Mesodermal cell (in vitro differentiated cells): Measurements from ENCODE around the gene FAM193B.

Experiments
- H3K27ac ChIP-seq: 2 replicates; pipeline ENCODE4 v1.7.0; 2013; ENCODE audit warnings: mild to moderate bottlenecking, low read depth, low read length, moderate library complexity; ENCODE audit not compliant: severe bottlenecking
- H3K36me3 ChIP-seq: 2 replicates; pipeline ENCODE4 v1.7.1; 2013; ENCODE audit warnings: mild to moderate bottlenecking, low read length, moderate library complexity; ENCODE audit not compliant: control insufficient read depth, insufficient read depth
- H3K4me1 ChIP-seq: one replicate; pipeline ENCODE4 v1.7.1; 2013; ENCODE audit warnings: mild to moderate bottlenecking, low read length; ENCODE audit not compliant: insufficient read depth, control insufficient read depth, poor library complexity, severe bottlenecking
- H3K4me3 ChIP-seq: 2 replicates; pipeline ENCODE4 v1.7.0; 2013; ENCODE audit warnings: low read length, control low read depth, mild to moderate bottlenecking; ENCODE audit not compliant: insufficient read depth, poor library complexity, severe bottlenecking; ENCODE audit errors: extremely low read depth
- H3K9me3 ChIP-seq: 2 replicates; pipeline ENCODE4 v1.7.1; 2013; ENCODE audit warnings: mild to moderate bottlenecking, low read length, moderate library complexity; ENCODE audit not compliant: control insufficient read depth
- WGBS, 2 experiments: methylation state at CpG; one replicate each; pipeline ENCODE4 v1.1.5; 2013; ENCODE audit warnings: missing lambda C conversion rate in 2 of 2; ENCODE audit not compliant: insufficient coverage in 2 of 2; 5-methylcytosine and 5-hydroxymethylcytosine counted together

FAM193B gene

DNA sequence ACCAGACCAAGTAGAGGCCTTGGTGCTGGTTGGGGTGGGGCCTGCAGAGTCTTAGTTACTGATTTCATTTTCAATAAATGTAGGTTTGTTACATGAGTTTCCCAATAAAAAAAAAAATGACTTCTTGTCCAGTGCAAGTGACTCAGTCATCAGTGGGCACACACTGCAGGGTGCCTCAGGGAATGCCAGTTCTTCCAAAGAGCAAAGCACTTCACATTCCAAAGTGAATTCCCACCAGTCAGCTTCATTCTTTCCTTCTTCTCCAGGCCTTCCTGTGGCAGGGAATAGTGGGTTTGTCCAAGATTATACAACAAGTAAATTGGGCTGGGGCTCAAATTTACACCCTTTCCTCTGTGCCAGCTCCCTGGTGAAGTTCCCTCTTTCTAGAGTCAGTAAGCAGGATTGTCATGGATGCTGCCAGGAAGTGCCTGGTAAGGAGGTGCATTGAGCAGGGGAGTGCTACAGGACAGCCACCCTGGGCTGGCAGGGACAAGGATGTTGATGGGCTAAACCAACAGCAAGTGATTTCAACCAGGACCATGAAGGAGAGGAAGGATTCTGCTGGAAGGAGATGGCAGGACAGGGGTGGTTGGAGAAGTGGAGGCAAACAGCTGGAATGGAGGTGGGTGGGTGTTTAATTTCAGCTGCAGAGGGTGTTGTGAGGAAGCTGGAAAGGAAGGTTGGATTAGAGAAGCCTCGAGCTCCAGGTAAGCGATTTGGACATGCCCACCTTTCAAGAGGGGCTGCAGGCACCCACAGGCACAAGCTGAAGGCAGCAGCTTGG is 41.8 kb upstream of the FAM193B start:
- Histone ChIP-seq H3K4me1 (peaks cover 3% of the 10 kb centered on the region), H3K27ac (no peak overlapping the region), H3K4me3 (no peak overlapping the region), H3K9me3 (no peaks in the 10 kb centered on the region), H3K36me3 (peaks cover 44% of the 10 kb centered on the region)
- 94 to 100% methylated on average over 2 of the region's 2 CpGs for WGBS, 2 experiments

DNA sequence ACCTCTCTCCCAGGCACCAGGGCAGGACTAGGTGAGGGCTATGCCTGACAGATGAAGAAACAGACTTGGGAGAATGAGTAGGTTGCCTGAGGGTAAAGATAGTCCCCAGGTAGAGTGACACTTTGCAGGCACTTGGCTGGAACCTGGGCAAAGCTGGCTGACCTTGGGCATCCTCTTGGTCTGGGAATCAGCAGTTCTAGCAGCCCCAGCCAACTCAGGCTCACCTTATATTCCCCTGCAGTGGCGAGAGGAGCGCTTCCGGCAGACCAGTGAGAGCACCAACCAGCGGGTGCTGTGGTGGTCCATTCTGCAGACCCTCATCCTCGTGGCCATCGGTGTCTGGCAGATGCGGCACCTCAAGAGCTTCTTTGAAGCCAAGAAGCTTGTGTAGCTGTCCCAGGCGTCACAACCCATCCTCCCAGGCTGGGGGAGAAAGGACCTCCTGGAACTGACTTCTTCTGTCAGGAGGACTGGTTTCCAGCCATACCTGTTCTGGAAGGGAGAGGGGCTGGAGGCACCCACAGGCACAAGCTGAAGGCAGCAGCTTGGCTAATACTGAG is 40.7 kb upstream of the FAM193B start:
- H3K36me3 ChIP-seq: peaks cover 44% of the 10 kb centered on the region
- WGBS, 2 experiments: 96 to 97% methylated on average over 8 of the region's 8 CpGs
- H3K27ac ChIP-seq: no peak overlapping the region
- peaks cover 3% of the 10 kb centered on the region for H3K4me1 ChIP-seq
- no peak overlapping the region for H3K4me3 ChIP-seq
- H3K9me3 ChIP-seq: no peaks in the 10 kb centered on the region

DNA sequence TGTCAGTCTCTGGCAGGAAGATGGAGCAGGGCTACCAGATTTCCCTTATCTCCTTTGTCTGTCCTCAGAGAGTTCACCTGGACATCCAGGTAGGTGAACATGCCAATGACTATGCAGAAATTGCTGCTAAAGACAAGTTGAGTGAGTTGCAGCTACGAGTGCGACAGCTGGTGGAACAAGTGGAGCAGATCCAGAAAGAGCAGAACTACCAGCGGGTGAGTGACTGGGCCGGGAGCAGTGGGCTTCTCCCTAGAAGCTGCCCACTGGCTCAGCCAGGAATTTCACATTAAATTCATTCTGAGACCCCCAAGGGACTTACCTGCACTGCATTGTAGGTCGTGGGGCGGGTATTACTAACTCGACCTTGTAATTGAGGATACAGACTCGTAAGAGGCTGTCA is 39.7 kb upstream of the FAM193B start:
- Histone ChIP-seq H3K27ac (no peak overlapping the region), H3K9me3 (no peaks in the 10 kb centered on the region), H3K4me3 (no peak overlapping the region), H3K36me3 (peaks cover 44% of the 10 kb centered on the region), H3K4me1 (peaks cover 3% of the 10 kb centered on the region)
- 93 to 94% methylated on average over 5 to 8 of the region's 8 CpGs for WGBS, 2 experiments

DNA sequence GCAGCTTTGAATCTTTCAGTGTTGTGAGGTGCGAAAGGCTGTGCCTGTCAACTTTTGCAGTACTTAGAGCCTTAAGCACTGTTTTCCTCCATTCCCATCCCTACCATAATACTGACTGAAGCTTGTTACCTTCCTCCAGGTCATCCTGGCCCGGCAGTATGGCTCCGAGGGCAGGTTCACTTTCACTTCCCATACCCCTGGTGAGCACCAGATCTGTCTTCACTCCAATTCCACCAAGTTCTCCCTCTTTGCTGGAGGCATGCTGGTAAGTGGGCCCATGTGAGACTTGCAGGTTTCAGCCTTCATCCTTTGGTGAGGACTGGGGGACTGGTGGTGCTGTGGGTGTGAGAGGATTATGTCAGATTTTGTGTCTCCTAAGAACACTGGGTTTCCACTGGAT is 39.1 kb upstream of the FAM193B start:
- WGBS, 2 experiments: 88 to 100% methylated on average over 1 to 3 of the region's 3 CpGs
- H3K4me1 ChIP-seq: peaks cover 2% of the 10 kb centered on the region
- no peaks in the 10 kb centered on the region for H3K9me3 ChIP-seq
- no peak overlapping the region for H3K4me3 ChIP-seq
- no peak overlapping the region for H3K27ac ChIP-seq
- peaks cover 44% of the 10 kb centered on the region for H3K36me3 ChIP-seq

DNA sequence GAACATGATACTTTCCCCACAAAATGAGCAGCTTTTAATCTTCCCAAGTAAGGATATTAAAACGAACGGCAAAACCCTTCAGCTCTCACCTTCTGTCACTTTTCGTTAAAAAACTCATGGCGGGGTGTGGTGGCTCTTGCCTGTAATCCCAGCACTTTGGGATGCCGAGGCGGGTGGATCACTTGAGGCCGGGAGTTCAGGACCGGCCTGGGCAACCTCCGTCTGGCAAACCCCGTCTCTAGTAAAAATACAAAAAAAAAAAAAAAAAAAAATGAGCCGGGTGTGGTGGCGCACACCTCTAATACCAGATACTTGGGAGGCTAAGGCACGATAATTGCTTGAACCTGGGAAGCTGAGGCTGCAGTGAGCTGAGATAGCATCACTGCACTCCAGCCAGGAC is 38.5 kb upstream of the FAM193B start:
- peak overlapping the region; percentile 96 for H3K4me3 ChIP-seq
- 73 to 77% methylated on average over 5 to 6 of the region's 13 CpGs for WGBS, 2 experiments
- no peak overlapping the region for H3K27ac ChIP-seq
- no peaks in the 10 kb centered on the region for H3K9me3 ChIP-seq
- H3K4me1 ChIP-seq: no peaks in the 10 kb centered on the region
- H3K36me3 ChIP-seq: peaks cover 44% of the 10 kb centered on the region

DNA sequence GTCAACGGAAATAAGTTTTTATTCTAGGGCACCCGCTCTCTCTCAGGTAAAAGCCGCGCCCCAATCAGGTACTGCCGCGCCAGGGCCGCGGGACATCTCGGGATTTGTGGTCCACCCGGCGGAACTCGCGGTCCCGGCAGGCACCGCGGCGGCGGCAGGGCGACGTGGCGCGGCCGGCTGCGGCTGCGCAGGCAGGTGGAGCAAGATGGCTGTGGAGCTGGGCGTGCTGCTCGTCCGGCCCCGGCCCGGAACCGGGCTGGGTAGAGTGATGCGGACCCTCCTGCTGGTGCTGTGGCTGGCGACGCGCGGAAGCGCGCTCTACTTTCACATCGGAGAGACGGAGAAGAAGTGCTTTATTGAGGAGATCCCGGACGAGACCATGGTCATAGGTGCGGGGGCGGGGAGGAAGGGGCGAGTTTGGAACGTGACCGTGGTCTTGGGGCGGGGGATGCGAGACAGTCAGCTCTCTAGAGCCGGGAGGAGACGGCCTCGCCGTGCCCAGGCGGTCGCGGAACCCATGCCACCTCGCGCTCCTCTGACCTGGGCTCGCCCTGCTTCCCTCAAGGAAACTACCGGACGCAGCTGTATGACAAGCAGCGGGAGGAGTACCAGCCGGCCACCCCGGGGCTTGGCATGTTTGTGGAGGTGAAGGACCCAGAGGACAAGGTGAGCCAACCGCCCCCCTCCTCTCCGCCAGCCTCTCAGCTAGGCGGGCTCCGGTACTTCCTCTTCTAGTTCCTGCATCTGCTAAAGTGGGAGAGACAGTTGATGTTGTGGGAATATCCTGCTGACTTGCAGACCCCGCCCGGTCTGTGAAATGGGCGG is 37.9 kb upstream of the FAM193B start, which contains the start of gene TMED9:
Gene TMED9 (plus strand): TSS at position 194 of the 825 bp plus-strand sequence. CDS start 12 bp downstream, at position 206.
- H3K4me3 ChIP-seq: peak within 1 kb of the TSS; percentile 96
- 1% methylated on average over 54 to 58 of the region's 71 CpGs for WGBS, 2 experiments
- peak within 1 kb of the TSS; percentile 84 for H3K27ac ChIP-seq
- H3K9me3 ChIP-seq: no peaks in the 10 kb centered on the region
- peaks cover 44% of the 10 kb centered on the region for H3K36me3 ChIP-seq
- H3K4me1 ChIP-seq: no peaks in the 10 kb centered on the region

DNA sequence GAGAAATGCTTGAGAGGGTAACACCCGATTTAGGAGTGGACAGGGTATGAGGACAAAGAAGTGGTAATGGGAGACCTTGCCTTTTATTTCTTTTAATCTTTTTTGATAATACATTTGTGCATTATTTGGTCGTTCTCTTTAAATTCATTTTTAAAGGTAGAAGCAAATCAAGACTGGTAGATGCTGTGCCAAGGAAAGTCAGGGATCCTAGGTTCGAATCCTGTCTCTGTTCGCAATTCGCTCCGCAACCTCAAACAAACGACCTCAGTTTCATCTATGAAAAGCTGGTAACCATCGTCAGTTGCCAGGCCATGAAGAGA is 37.3 kb upstream of the FAM193B start:
- Histone ChIP-seq H3K36me3 (peaks cover 39% of the 10 kb centered on the region), H3K4me1 (no peaks in the 10 kb centered on the region), H3K9me3 (no peaks in the 10 kb centered on the region), H3K27ac (no peak overlapping the region), H3K4me3 (peak overlapping the region; percentile 96)
- WGBS, 2 experiments: 21 to 25% methylated on average over 6 to 7 of the region's 8 CpGs

DNA sequence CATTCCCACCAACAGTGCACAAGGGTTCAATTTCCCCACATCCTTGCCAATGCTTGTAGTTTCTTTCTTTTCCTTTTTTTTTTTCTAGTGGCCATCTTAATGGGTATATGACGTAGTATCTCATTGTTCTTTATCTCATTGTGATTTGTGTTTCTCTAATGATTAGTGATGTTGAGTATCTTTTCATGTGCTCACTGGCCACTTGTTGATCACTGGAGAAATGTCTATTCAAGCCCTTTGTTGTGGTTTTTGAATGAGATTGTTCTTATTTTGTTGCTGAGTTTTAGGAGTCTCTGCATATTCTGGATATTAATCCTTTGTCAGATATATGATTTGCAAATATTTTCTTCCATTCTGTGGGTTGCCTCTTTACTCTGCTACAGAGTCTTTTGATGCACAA is 36.0 kb upstream of the FAM193B start:
- H3K27ac ChIP-seq: no peak overlapping the region
- no peaks in the 10 kb centered on the region for H3K4me1 ChIP-seq
- 86% methylated on average over 1 of the region's 1 CpG; no CpG with 5 or more reads in 1 of the 2 experiments for WGBS, 2 experiments
- H3K9me3 ChIP-seq: no peaks in the 10 kb centered on the region
- H3K36me3 ChIP-seq: peaks cover 26% of the 10 kb centered on the region
- H3K4me3 ChIP-seq: no peak overlapping the region

DNA sequence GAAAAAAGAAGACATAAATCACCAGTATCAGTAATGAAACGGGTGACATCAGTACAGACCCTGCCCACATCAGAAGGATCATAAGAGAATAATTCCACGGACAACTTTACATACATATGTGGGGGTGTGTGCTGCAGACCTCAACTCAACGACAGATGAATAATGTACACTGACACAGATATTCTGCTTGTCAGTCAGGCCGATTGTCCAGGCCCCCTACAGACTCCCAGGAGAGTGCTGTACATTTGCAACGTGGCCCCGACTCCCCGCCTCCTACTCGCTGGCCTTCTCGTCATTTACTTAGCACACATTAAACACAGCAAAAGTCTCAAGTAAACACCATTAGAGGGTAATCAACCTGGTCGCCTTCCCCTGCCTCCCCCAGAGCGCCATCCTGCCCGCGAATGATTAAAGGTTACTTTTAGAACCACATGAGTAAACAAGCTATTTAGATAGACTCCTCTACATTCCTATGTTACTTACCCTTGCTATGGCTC is 34.1 kb upstream of the FAM193B start:
- H3K9me3 ChIP-seq: no peaks in the 10 kb centered on the region
- H3K4me3 ChIP-seq: no peak overlapping the region
- no peak overlapping the region for H3K27ac ChIP-seq
- WGBS, 2 experiments: 68 to 73% methylated on average over 11 of the region's 13 CpGs
- H3K4me1 ChIP-seq: no peaks in the 10 kb centered on the region
- H3K36me3 ChIP-seq: peaks cover 7% of the 10 kb centered on the region

DNA sequence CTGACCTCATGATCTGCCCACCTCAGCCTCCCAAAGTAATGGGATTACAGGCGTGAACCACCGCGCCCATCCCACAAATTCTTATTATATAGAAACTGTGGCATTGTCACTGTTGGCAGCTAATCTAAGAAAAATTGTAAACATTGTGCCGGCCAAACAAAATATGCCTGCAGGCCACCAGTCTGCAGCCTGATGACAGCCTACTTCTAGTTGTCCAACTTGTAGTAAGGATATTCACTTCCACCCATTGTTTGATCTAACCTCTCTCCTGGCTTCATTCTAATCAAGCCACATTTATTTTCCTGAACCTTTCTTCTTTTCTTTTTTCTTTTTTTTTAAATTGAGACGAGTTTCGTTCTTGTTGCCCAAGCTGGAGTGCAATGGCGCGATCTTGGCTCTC is 24.0 kb upstream of the FAM193B start:
- Histone ChIP-seq H3K9me3 (no peaks in the 10 kb centered on the region), H3K27ac (no peak overlapping the region), H3K4me3 (no peak overlapping the region), H3K4me1 (no peaks in the 10 kb centered on the region), H3K36me3 (no peaks in the 10 kb centered on the region)
- 83 to 93% methylated on average over 5 of the region's 8 CpGs for WGBS, 2 experiments
